Measurements from ENCODE around the gene SCMH1.
A peak's percentile ranks its signal among the peaks of the same experiment; 100 is the strongest.

Gene SCMH1

GRCh38 chr1:41286486-41286885 is 44.4 kb upstream of the SCMH1 start:
- Histone ChIP-seq H3K9ac (ENCODE audit: low read length) (no peak overlapping the region), H3K4me2 (ENCODE audit: low read length, poor library complexity, severe bottlenecking) (no peak overlapping the region), H3K79me1 (replicated peaks; ENCODE audit: low read length, poor library complexity, severe bottlenecking) (no peaks in the 10 kb centered on the region), H3K4ac (ENCODE audit: low read depth in 1 of 2, low read length in 2 of 2) (no peak overlapping the region), H3K14ac (ENCODE audit: low read length in 2 of 2) (no peak overlapping the region), H3K4me1 (ENCODE audit: control insufficient read depth, insufficient read depth, low read depth, low read length) (no peaks in the 10 kb centered on the region), H3K23ac (ENCODE audit: low read length in 2 of 2) (no peak overlapping the region), H2BK5ac (ENCODE audit: low read depth, low read length, poor library complexity, severe bottlenecking) (no peak overlapping the region), H3K4me3 (ENCODE audit: insufficient read depth in 1 of 2, low read depth in 1 of 2, low read length in 2 of 2) (no peak overlapping the region), H2BK12ac (ENCODE audit: low read length in 2 of 2) (no peak overlapping the region), H3K27me3 (ENCODE audit: control insufficient read depth in 1 of 2, insufficient read depth in 1 of 2, low read length in 2 of 2) (peaks cover 65 to 81% of the 10 kb centered on the region in 2 experiments), H2BK15ac (ENCODE audit: low read depth, poor library complexity, severe bottlenecking) (no peak overlapping the region), H3K18ac (ENCODE audit: low read depth in 1 of 2, low read length in 2 of 2) (no peak overlapping the region), H3K36me3 (ENCODE audit: control insufficient read depth in 1 of 2, insufficient read depth in 2 of 2, low read depth in 1 of 2, low read length in 2 of 2) (no peaks in the 10 kb centered on the region), H2AFZ (ENCODE audit: low read depth, low read length) (no peak overlapping the region), H4K8ac (ENCODE audit: low read length) (no peak overlapping the region), H2BK120ac (ENCODE audit: low read depth, low read length) (no peak overlapping the region), H3K9me3 (ENCODE audit: control insufficient read depth, low read length) (no peaks in the 10 kb centered on the region), H4K91ac (ENCODE audit: low read length) (no peak overlapping the region), H2AK5ac (ENCODE audit: low read length, severe bottlenecking) (no peak overlapping the region), H3K27ac (ENCODE audit: low read length, poor library complexity, severe bottlenecking) (no peak overlapping the region)
- 27% methylated on average over 2 of the region's 3 CpGs for WGBS
- DNase-seq, result no peak

- peak overlapping the region in 1 of 2 experiments; percentile 86 for H3K14ac ChIP-seq (ENCODE audit: low read length in 2 of 2)
- H2AFZ ChIP-seq (ENCODE audit: low read depth, low read length), result no peak overlapping the region
- no peaks in the 10 kb centered on the region for H3K36me3 ChIP-seq (ENCODE audit: control insufficient read depth in 1 of 2, insufficient read depth in 2 of 2, low read depth in 1 of 2, low read length in 2 of 2)
- H4K8ac ChIP-seq (ENCODE audit: low read length), result no peak overlapping the region
- peaks cover 66 to 81% of the 10 kb centered on the region in 2 experiments for H3K27me3 ChIP-seq (ENCODE audit: control insufficient read depth in 1 of 2, insufficient read depth in 1 of 2, low read length in 2 of 2)
- H3K4me1 ChIP-seq (ENCODE audit: control insufficient read depth, insufficient read depth, low read depth, low read length), result no peaks in the 10 kb centered on the region
- no peak overlapping the region for H2AK5ac ChIP-seq (ENCODE audit: low read length, severe bottlenecking)
- no peaks in the 10 kb centered on the region for H3K9me3 ChIP-seq (ENCODE audit: control insufficient read depth, low read length)
- DNase-seq, result no peak
- no peak overlapping the region for H3K9ac ChIP-seq (ENCODE audit: low read length)
- no peaks in the 10 kb centered on the region for H3K79me1 ChIP-seq (replicated peaks; ENCODE audit: low read length, poor library complexity, severe bottlenecking)
- no peak overlapping the region for H3K4ac ChIP-seq (ENCODE audit: low read depth in 1 of 2, low read length in 2 of 2)
- no peak overlapping the region for H2BK5ac ChIP-seq (ENCODE audit: low read depth, low read length, poor library complexity, severe bottlenecking)
- 87% methylated on average over 3 of the region's 4 CpGs for WGBS
- no peak overlapping the region for H3K4me2 ChIP-seq (ENCODE audit: low read length, poor library complexity, severe bottlenecking)
- no peak overlapping the region for H4K91ac ChIP-seq (ENCODE audit: low read length)
- H3K27ac ChIP-seq (ENCODE audit: low read length, poor library complexity, severe bottlenecking), result no peak overlapping the region
- H2BK12ac ChIP-seq (ENCODE audit: low read length in 2 of 2), result no peak overlapping the region
- H2BK15ac ChIP-seq (ENCODE audit: low read depth, poor library complexity, severe bottlenecking), result no peak overlapping the region
- H3K18ac ChIP-seq (ENCODE audit: low read depth in 1 of 2, low read length in 2 of 2), result no peak overlapping the region
- H2BK120ac ChIP-seq (ENCODE audit: low read depth, low read length), result no peak overlapping the region
- no peak overlapping the region for H3K23ac ChIP-seq (ENCODE audit: low read length in 2 of 2)
- no peak overlapping the region for H3K4me3 ChIP-seq (ENCODE audit: insufficient read depth in 1 of 2, low read depth in 1 of 2, low read length in 2 of 2)
Measured at GRCh38 chr1:41285818-41286217, 43.7 kb upstream of the SCMH1 start.

DNA sequence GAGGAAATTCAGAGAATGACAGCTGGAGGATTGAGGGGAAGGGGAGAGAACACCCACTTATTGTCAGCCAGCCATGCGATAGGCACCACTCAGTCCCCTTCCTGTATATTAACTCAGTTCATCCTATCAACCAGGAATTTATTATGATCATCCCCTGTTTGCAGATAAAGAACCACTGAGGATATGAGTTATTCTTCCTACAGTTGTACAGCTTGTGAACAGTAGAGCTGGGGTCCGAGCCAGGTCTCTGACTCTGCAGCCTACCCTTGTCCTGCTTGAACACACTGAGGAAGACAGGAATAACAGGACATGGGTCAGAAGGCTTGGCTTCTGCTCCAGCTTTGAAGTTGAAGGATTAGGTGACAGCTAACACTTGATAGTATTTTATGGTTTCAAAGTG is 42.0 kb upstream of the SCMH1 start:
- Histone ChIP-seq H4K91ac (ENCODE audit: low read length) (no peak overlapping the region), H2BK120ac (ENCODE audit: low read depth, low read length) (no peak overlapping the region), H3K23ac (ENCODE audit: low read length in 2 of 2) (no peak overlapping the region), H3K4ac (ENCODE audit: low read depth in 1 of 2, low read length in 2 of 2) (no peak overlapping the region), H3K9ac (ENCODE audit: low read length) (no peak overlapping the region), H4K8ac (ENCODE audit: low read length) (no peak overlapping the region), H3K27me3 (ENCODE audit: control insufficient read depth in 1 of 2, insufficient read depth in 1 of 2, low read length in 2 of 2) (peaks cover 65 to 82% of the 10 kb centered on the region in 2 experiments), H2AFZ (ENCODE audit: low read depth, low read length) (no peak overlapping the region), H2AK5ac (ENCODE audit: low read length, severe bottlenecking) (no peak overlapping the region), H3K14ac (ENCODE audit: low read length in 2 of 2) (no peak overlapping the region), H3K18ac (ENCODE audit: low read depth in 1 of 2, low read length in 2 of 2) (no peak overlapping the region), H2BK15ac (ENCODE audit: low read depth, poor library complexity, severe bottlenecking) (no peak overlapping the region), H3K79me1 (replicated peaks; ENCODE audit: low read length, poor library complexity, severe bottlenecking) (no peaks in the 10 kb centered on the region), H2BK12ac (ENCODE audit: low read length in 2 of 2) (no peak overlapping the region), H3K4me3 (ENCODE audit: insufficient read depth in 1 of 2, low read depth in 1 of 2, low read length in 2 of 2) (no peak overlapping the region), H3K36me3 (ENCODE audit: control insufficient read depth in 1 of 2, insufficient read depth in 2 of 2, low read depth in 1 of 2, low read length in 2 of 2) (no peaks in the 10 kb centered on the region), H3K9me3 (ENCODE audit: control insufficient read depth, low read length) (no peaks in the 10 kb centered on the region), H3K27ac (ENCODE audit: low read length, poor library complexity, severe bottlenecking) (no peak overlapping the region), H2BK5ac (ENCODE audit: low read depth, low read length, poor library complexity, severe bottlenecking) (no peak overlapping the region), H3K4me1 (ENCODE audit: control insufficient read depth, insufficient read depth, low read depth, low read length) (no peaks in the 10 kb centered on the region), H3K4me2 (ENCODE audit: low read length, poor library complexity, severe bottlenecking) (no peak overlapping the region)
- DNase-seq, result no peak
- WGBS, result 97% methylated on average over 2 of the region's 2 CpGs

GRCh38 chr1:41282679-41283317 is 40.7 kb upstream of the SCMH1 start:
- WGBS, result 46% methylated on average over 9 of the region's 9 CpGs

More at GRCh38 chr1:41282679-41283317, 40.7 kb upstream of the SCMH1 start:
- Histone ChIP-seq H2AFZ (ENCODE audit: low read depth, low read length) (no peak overlapping the region), H4K91ac (ENCODE audit: low read length) (no peak overlapping the region), H3K9me3 (ENCODE audit: control insufficient read depth, low read length) (no peaks in the 10 kb centered on the region), H3K4me2 (ENCODE audit: low read length, poor library complexity, severe bottlenecking) (no peak overlapping the region), H2BK15ac (ENCODE audit: low read depth, poor library complexity, severe bottlenecking) (no peak overlapping the region), H2BK120ac (ENCODE audit: low read depth, low read length) (no peak overlapping the region), H3K9ac (ENCODE audit: low read length) (no peak overlapping the region), H4K8ac (ENCODE audit: low read length) (no peak overlapping the region), H3K79me1 (replicated peaks; ENCODE audit: low read length, poor library complexity, severe bottlenecking) (no peaks in the 10 kb centered on the region), H3K27me3 (ENCODE audit: control insufficient read depth in 1 of 2, insufficient read depth in 1 of 2, low read length in 2 of 2) (peaks cover 63 to 89% of the 10 kb centered on the region in 2 experiments), H3K36me3 (ENCODE audit: control insufficient read depth in 1 of 2, insufficient read depth in 2 of 2, low read depth in 1 of 2, low read length in 2 of 2) (no peaks in the 10 kb centered on the region), H3K4ac (ENCODE audit: low read depth in 1 of 2, low read length in 2 of 2) (no peak overlapping the region), H3K18ac (ENCODE audit: low read depth in 1 of 2, low read length in 2 of 2) (no peak overlapping the region), H3K27ac (ENCODE audit: low read length, poor library complexity, severe bottlenecking) (no peak overlapping the region), H3K23ac (ENCODE audit: low read length in 2 of 2) (no peak overlapping the region), H2BK12ac (ENCODE audit: low read length in 2 of 2) (no peak overlapping the region), H2AK5ac (ENCODE audit: low read length, severe bottlenecking) (no peak overlapping the region), H3K14ac (ENCODE audit: low read length in 2 of 2) (no peak overlapping the region), H2BK5ac (ENCODE audit: low read depth, low read length, poor library complexity, severe bottlenecking) (no peak overlapping the region), H3K4me1 (ENCODE audit: control insufficient read depth, insufficient read depth, low read depth, low read length) (no peaks in the 10 kb centered on the region), H3K4me3 (ENCODE audit: insufficient read depth in 1 of 2, low read depth in 1 of 2, low read length in 2 of 2) (no peak overlapping the region)
- DNase-seq, result peak; percentile 41
